ENCODE results near the gene CYB5R3.

- no peak for TF ChIP-seq CTCF (IDR thresholded peaks at IDR 0.05)
- TF ChIP-seq POLR2AphosphoS5 (IDR thresholded peaks at IDR 0.05), result no peak
These were observed 31.8 kb downstream of the CYB5R3 start for GRCh38 chr22:42617155-42617983.

Data from suprapubic skin (tissue), 3 donors.